Astrocyte of the spinal cord (primary cell): ENCODE data around the gene OR2H1.
A peak's percentile ranks its signal among the peaks of the same experiment; 100 is the strongest.

ENCODE experiments used
- DNase-seq: peaks from one replicate; pipeline ENCODE4 v3.0.0; 2011; ENCODE audit warnings: low read depth, low spot score
- H3K4me3 ChIP-seq: 2 replicates; pipeline ENCODE4 v1.5.1; 2011; ENCODE audit warnings: low read depth, mild to moderate bottlenecking, low read length, moderate library complexity
- in situ Hi-C: cut with HindIII; loops from 2 replicates; pipeline ENCODE4 v1.10.0; 2017; ENCODE audit warnings: low sequenced_read_pairs
- TF ChIP-seq, protein P1 (sequence below): IDR thresholded peaks from 2 replicates; pipeline ENCODE4 v1.5.1; 2012; ENCODE audit warnings: low read depth, mild to moderate bottlenecking, low read length, inconsistent platforms

Gene OR2H1

GRCh38 chr6:29483186-29483585, 26.2 kb downstream of the OR2H1 start:
- DNase-seq: no peak
- in situ Hi-C loops: no loop called here
- H3K4me3 ChIP-seq: no peak overlapping the region
- TF ChIP-seq, protein P1, sequence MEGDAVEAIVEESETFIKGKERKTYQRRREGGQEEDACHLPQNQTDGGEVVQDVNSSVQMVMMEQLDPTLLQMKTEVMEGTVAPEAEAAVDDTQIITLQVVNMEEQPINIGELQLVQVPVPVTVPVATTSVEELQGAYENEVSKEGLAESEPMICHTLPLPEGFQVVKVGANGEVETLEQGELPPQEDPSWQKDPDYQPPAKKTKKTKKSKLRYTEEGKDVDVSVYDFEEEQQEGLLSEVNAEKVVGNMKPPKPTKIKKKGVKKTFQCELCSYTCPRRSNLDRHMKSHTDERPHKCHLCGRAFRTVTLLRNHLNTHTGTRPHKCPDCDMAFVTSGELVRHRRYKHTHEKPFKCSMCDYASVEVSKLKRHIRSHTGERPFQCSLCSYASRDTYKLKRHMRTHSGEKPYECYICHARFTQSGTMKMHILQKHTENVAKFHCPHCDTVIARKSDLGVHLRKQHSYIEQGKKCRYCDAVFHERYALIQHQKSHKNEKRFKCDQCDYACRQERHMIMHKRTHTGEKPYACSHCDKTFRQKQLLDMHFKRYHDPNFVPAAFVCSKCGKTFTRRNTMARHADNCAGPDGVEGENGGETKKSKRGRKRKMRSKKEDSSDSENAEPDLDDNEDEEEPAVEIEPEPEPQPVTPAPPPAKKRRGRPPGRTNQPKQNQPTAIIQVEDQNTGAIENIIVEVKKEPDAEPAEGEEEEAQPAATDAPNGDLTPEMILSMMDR: no peak

- no peak overlapping the region for H3K4me3 ChIP-seq
- TF ChIP-seq, protein P1: no peak
- DNase-seq: no peak
- in situ Hi-C loops: no loop called here
These were observed 26.8 kb downstream of the OR2H1 start for GRCh38 chr6:29483735-29484134.

DNA sequence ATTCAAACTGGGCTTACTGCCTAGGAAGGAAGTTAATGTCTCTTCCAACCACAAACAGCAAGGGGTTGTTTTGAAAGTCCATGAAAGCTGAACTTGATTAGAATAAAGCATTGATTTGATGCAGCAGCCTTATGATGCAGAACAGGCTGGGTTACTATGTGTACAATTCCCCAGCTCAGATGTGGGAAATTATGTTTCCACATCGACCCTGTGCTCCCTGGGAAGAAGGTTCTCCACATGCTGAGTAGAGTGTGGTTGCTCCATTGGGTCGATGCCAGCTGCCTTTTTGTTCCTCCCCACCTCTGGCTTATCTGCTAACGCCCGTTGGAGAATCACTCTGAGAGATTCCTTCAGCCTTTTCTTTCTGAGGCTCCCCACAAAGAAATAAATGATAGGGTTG, 29.6 kb downstream of the OR2H1 start:
- peak; percentile 7 for DNase-seq
- H3K4me3 ChIP-seq: no peak overlapping the region
- TF ChIP-seq, protein P1: no peak
- in situ Hi-C loops: no loop called here

DNA sequence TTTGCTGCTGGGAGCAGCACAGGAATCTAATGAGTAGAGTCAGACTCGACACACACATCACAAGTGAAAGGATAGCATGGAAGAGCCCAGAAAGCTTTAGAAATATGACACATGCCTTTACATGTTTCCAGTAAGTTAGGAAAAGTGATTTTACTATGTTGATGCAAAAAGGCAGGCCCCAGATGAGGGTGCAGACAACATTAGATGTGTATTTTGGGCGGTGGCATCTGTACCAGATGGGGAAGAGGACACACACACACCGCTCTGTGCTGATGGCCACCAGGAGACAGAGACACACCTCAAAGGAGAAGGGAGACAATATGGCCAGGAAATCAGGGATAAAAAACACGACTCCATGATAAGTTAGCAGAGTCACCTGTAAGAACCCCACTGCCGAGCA, 30.2 kb downstream of the OR2H1 start:
- H3K4me3 ChIP-seq: no peak overlapping the region
- DNase-seq: no peak
- TF ChIP-seq, protein P1: no peak
- in situ Hi-C loops: no loop called here

- TF ChIP-seq, protein P1: no peak
- in situ Hi-C loops: no loop called here
- H3K4me3 ChIP-seq: no peak within 1 kb of the TSS
- DNase-seq: no peak
These were observed 30.7 kb downstream of the OR2H1 start, which contains the start of gene MAS1L for GRCh38 chr6:29487660-29488059. Gene MAS1L, minus strand, starts transcription at chr6:29487956. Its CDS starts 54 bp downstream, at chr6:29487902.

GRCh38 chr6:29488874-29489273, 31.9 kb downstream of the OR2H1 start:
- TF ChIP-seq, protein P1: no peak
- H3K4me3 ChIP-seq: no peak overlapping the region
- in situ Hi-C loops: no loop called here
- DNase-seq: no peak

DNA sequence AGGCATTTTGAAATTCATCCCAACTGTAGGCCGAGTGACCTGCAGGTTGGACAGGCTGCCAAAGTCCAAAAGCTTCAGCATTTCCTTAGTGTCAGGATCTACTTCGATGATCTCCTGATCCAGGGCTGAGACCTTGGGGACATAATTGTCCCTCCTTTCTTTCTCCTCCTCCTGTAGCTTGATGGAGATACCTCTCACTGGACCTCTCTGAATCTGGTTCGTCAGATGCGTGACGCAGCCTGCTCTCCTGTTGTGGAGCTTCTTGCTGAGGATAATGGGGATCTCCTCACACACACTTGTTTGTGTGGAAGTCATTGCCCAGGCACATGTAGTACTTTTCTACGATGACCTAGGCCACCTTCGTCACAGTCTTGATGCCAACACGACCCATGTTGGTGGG, 32.3 kb downstream of the OR2H1 start:
- no peak for DNase-seq
- in situ Hi-C loops: no loop called here
- no peak overlapping the region for H3K4me3 ChIP-seq
- TF ChIP-seq, protein P1: no peak
